H1 (cell line): ENCODE results near the gene BBS9. TPM values are rescaled to one million over a fixed set of nuclear protein-coding genes. Genes with fewer than 3 reads are reported as not detected.

Source experiments
- ASH2L ChIP-seq: fragments of 200-600, 300-600 bp; sonication (generic); IDR thresholded peaks from one replicate; pipeline ENCODE4 v1.7.1; 2017; ENCODE audit warnings: low read length
- BACH1 ChIP-seq: IDR thresholded peaks from 2 replicates; pipeline ENCODE4 v1.6.1; 2012; ENCODE audit warnings: low read length, improper control_type of control experiment
- EGR1 ChIP-seq: IDR thresholded peaks from 2 replicates; pipeline ENCODE4 v1.6.1; 2011; ENCODE audit warnings: low read depth, low read length, borderline replicate concordance
- EP300 ChIP-seq, 2 experiments: IDR thresholded peaks; 1 replicate in 1 of 2; 2 replicates in 1 of 2; pipeline ENCODE4 v1.6.1; 2011 to 2012; ENCODE audit warnings: low read depth in 2 of 2, low read length in 2 of 2, mild to moderate bottlenecking in 2 of 2, borderline replicate concordance in 1 of 2, inconsistent platforms in 1 of 2, moderate library complexity in 1 of 2
- GTF2F1 ChIP-seq: IDR thresholded peaks from 2 replicates; pipeline ENCODE4 v1.6.1; 2012; ENCODE audit warnings: low read depth, low read length, improper control_type of control experiment, borderline replicate concordance
- JUN ChIP-seq: IDR thresholded peaks from 2 replicates; pipeline ENCODE4 v1.6.1; 2011; ENCODE audit warnings: low read depth, mild to moderate bottlenecking, improper control_type of control experiment, low read length
- POLR2A ChIP-seq, 2 experiments: IDR thresholded peaks; 1 replicate in 1 of 2; 2 replicates in 1 of 2; pipeline ENCODE4 v1.6.1; 2011; ENCODE audit warnings: low read depth in 2 of 2, low read length in 2 of 2, mild to moderate bottlenecking in 2 of 2; ENCODE audit errors: control extremely low read depth in 1 of 2
- RAD21 ChIP-seq, 2 experiments: IDR thresholded peaks in 1 of 2; conservative IDR thresholded peaks in 1 of 2; 2 replicates each; pipeline ENCODE4 v1.6.1; 2011; ENCODE audit warnings: low read depth in 2 of 2, low read length in 2 of 2, improper control_type of control experiment in 1 of 2, inconsistent platforms in 1 of 2, mild to moderate bottlenecking in 1 of 2, moderate library complexity in 1 of 2
- RBBP5 ChIP-seq: IDR thresholded peaks from 2 replicates; pipeline ENCODE4 v1.7.1; 2012; ENCODE audit warnings: low read depth, mild to moderate bottlenecking, inconsistent platforms, low read length, moderate library complexity, borderline replicate concordance
- SP2 ChIP-seq: IDR thresholded peaks from 2 replicates; pipeline ENCODE4 v1.6.1; 2012; ENCODE audit warnings: mild to moderate bottlenecking, low read length, inconsistent platforms
- TEAD4 ChIP-seq: IDR thresholded peaks from 2 replicates; pipeline ENCODE4 v1.6.1; 2012; ENCODE audit warnings: low read depth, low read length, inconsistent platforms, mixed read lengths
- polyA plus RNA-seq, 7 experiments: library from polyadenylated mRNA; depleted of rRNA in 3 of 7; stranded (reverse) in 5 of 7; unstranded in 2 of 7; fragments of >200 nt in 5 of 7; fragments of 200-250 nt in 2 of 7; gene quantifications; 1 replicate in 5 of 7; 2 replicates in 1 of 7; 4 replicates in 1 of 7; pipeline versions ENCODE4 v1.2.1 to v1.2.3, GENCODE V29; 2011 to 2013; ENCODE audit warnings: missing spikeins in 2 of 7, mixed read lengths in 2 of 7
- total RNA-seq: library from RNA; stranded (reverse); fragmentation: NEBNext Ultra II Directional; extraction: Animal tissue kit (Norgen Biotek cat#: 25700); gene quantifications from 2 replicates; pipeline ENCODE4 v1.2.1, GENCODE V29; 2021

Gene BBS9
- total and polyA plus RNA-seq, 2 of the 8 experiments (the other 6 are each of a cell fraction or from before 2014, with no cell fraction given) = 22.3 to 37.0 TPM

- TF ChIP-seq EGR1 (peak; percentile 56), JUN (no peak), EP300 (IDR thresholded peaks at IDR 0.05; ENCODE audit: borderline replicate concordance in 1 of 2, low read depth in 2 of 2, low read length in 2 of 2) (0 out of 3 replicates have a peak, but pooled peaks of 1 of the 2 experiments have one; percentile 35), RBBP5 (peak; percentile 91; the same call in 1 of the 2 replicates), POLR2A (IDR thresholded peaks at IDR 0.05; ENCODE audit: control extremely low read depth in 1 of 2, low read depth in 2 of 2, low read length in 2 of 2) (no peak), RAD21 (IDR thresholded peaks at IDR 0.05 in 1 of 2, conservative IDR thresholded peaks at IDR 0.05 in 1 of 2; ENCODE audit: low read depth in 2 of 2, low read length in 2 of 2) (peak; percentile 49 to 72; a peak in 3 of 4 replicates), GTF2F1 (no peak), TEAD4 (0 out of 2 replicates have a peak, but pooled peaks have one; percentile 1), SP2 (no peak), BACH1 (no peak), ASH2L (peak; percentile 56)
- TF ChIP-seq, all 59 proteins: peak for 11
These were observed 20.2 kb upstream of the BBS9 start, which contains the start of gene RP9 (continued) for GRCh38 chr7:33109005-33109757.
